Muscle of back (tissue), 13 donors: ENCODE data around the gene DISC1. TPM values are rescaled to one million over a fixed set of nuclear protein-coding genes. Genes with fewer than 3 reads are reported as not detected.
"Not testable (repeated sequence)": the region's sequence is repeated elsewhere in the genome, so short reads cannot be mapped to it uniquely, and the experiment has no call there.

ENCODE experiments used
- DNase-seq, 3 donors: peaks; one replicate each; pipeline versions ENCODE4 v3.0.0 to v3.0.0-alpha.2; 2013
- long read RNA-seq, 9 donors: transcript quantifications; one replicate each; lab custom pipeline, GENCODE V29; 2026
- polyA plus RNA-seq, 10 donors: library from polyadenylated mRNA; unstranded; fragments of 120-200 nt; gene quantifications; one replicate each; pipeline ENCODE4 v1.2.1, GENCODE V29; 2013; ENCODE audit not compliant: insufficient read length in 10 of 10

Gene DISC1
- polyA plus RNA-seq = 1 to 10 TPM; 5.2 to 9.3 (median 7.2) TPM
- long read RNA-seq, donor 1 = 0 reads
- long read RNA-seq, donor 2 = 0 reads
- long read RNA-seq, donor 3 = 0 reads
- long read RNA-seq, donor 4 = 0 reads
- long read RNA-seq, donor 5 = 0 reads
- long read RNA-seq, donor 6 = 0 reads
- long read RNA-seq, donor 7 = 0 reads
- long read RNA-seq, donor 8 = 0 reads
- long read RNA-seq, donor 9 = 0 reads

DNA sequence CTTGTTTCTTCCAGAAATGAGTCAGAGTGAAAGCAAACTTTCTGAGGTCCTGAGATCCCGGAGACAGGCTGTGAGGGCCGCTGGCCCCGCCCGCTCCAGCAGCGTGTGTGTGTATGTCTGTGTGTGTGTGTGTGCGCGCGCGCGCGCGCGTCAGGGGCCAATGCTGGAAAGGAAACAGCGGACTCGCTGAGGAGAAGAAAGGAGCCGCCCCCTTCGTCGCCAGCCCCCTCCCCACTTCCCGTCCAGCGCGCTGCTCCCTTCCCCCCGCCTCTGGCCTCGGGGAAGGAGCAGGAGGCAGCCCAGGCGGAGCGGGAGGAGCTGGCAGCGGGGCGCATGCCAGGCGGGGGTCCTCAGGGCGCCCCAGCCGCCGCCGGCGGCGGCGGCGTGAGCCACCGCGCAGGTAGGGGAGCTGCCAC lies at the start of gene DISC1:
DISC1 (plus strand) TSS at position 256 of the 416 bp plus-strand sequence; CDS start at position 334, 78 bp downstream.
- DNase-seq = peak; percentile 86 to 96 (median 93)

DNA sequence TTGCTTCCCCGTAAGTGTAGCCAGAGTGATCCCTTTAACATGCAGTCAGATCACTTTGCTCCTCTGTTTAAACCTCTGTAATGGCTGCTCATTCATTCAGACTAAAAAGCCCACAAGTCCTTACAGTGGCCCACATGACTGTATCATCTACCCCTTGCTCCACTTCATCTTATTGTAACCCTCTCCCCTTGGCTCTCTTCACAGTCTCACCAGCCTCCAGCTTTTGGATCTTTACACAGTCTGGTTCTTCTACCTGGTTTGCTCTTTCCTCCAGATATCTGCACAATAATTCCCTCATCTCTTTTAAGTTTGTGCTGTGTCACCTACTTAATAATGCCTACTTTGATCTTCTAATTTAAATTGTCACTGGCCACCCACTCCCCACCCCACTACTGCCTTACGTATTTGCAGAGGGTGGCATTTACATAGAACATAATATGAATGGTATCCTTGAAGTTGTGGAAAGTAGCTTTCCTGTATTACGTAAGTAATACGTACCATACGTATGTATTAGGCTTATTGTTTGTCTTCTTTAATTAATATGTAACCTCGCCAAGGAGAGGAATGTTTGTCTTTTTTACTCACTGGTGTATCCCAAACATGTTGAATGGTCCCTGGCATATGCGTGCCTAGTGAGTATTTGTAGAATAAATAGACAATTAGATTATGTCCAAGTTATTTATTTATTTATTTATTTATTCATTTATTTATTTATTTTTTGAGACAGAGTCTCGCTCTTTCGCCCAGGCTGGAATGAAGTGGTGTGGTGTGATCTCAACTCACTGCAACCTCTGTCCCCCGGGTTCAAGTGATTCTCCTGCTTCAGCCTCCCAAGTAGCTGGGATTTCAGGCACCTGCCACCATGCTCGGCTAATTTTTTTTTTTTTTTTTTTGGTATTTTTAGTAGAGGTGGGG lies 49.5 kb upstream of the DISC1 start:
- no peak for DNase-seq

DNA sequence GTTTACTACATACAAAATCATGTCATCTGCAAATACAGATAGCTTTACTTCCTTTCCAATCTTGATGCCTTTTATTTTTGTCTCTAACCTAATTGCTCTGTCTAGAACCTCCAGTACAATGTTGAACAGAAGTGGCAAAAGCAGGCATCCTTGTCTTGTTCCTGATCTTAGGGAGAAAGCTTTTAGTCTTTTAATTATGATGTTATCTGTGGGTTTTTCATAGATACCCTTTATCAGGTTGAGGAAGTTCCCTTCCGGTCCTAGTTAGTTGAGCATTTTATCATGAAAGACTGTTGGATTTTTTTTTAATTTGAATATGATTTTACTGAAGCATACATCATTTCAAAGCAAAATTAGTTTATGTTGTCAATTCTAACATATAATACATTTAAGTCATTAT lies 45.7 kb upstream of the DISC1 start:
- no peak for DNase-seq

DNA sequence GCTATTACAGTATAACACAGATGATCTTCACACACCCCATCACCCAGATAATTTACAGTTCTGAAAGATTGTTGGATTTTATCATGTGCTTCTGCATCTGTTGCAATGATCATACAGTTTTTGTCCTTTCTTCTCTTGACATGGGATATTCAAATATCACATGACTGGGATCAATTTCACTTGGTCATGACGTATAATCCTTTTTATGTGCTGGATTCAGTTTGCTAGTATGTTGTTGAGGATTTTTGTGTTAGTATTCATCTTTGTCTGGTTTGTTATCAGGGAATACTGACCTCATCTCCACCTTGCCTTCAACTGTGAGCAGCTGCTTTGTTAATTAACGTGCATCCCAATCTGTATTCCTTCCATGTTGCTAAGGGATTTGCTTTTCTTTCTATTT lies 44.7 kb upstream of the DISC1 start:
- no peak for DNase-seq

DNA sequence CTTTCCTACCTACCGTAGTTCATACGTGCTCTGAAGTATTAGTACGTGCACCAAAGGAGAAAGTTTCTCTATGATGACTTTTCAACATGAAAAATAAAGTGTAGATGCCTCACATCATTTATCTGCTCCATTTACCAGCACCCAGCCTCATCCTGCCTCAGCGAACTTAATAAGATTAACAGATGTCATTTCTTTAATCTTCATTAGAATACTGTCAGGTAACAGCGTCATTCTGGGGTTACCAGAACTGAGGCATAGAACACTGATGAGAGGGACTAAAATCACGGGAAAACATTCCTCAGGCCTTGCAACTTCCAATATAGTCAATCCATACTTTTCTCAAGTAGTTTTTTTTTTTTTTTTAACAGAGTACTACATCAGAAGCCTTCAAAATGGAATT lies 43.2 kb upstream of the DISC1 start:
- DNase-seq = no peak

DNA sequence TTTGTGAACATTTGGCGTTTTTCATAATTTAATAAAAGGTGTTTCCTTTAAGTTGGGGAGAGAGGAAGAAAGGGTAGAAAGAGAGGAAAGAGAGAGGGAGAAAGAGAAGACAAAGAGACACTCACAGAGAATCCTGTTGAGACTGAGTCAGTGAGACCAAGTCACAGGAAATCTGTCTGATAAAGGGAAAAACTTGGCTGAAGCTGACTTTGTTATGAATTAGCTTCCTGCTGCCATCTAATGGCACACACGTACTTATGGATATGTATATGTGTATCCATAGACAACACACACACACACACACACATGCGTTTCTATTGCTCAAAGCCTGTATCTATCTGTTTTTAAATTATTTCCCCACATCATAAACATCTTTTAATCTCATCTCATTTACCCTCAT lies 42.5 kb upstream of the DISC1 start:
- DNase-seq = peak in 1 of 3 donors; percentile 44

DNA sequence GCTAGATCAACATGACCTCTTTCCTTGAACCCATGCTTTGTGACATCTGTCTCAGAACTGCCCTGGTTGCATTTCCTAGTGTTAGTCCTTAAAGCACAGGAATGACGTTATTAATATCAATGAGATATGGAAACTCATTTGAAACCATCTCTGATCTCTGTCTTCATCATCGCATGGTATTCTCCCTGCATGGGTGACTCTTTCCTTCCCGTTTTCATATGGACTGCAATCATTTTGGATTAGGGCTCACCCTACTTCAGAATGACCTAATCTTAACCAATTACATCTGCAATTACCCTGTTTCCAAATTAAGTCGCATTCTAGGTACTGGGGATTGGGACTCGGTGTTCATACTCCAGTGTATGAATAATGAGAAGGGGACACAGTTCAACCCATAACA lies 41.7 kb upstream of the DISC1 start:
- DNase-seq = no peak

DNA sequence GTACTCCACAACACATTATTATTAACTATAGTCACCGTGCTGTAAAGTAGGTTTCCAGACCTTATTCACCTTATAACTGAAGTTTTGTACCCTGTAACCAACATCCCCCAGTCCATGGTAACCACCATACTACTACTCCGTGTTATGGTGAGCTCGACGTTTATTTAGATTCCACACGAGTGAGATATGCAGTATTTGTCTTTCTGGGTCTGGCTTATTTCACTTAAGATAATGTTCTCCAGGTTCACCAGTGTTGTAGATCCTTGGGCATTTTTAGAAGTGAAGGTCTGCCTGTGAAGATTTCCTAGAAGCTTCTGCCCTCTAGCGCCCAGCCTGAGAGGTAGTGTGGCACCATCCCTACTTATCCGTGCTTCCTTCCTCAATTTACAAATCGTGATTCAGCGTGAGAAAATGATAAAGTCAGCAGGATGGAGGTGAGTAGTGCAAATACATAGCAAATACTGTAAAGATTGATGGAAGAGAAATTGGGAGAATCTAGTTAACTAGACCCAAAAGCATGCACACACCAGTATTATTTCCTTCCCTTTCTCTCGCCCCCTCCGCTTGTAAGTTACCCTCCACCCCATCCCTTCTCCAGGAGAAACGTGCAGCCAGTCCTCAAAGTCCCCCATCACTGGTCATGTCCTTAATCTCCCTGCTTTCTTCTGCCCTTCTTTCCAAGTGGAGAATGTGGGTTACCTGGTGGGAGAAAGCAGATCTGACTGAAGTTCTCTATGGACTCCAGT lies 36.0 kb upstream of the DISC1 start:
- peak; percentile 47 to 63 (median 48) for DNase-seq

DNA sequence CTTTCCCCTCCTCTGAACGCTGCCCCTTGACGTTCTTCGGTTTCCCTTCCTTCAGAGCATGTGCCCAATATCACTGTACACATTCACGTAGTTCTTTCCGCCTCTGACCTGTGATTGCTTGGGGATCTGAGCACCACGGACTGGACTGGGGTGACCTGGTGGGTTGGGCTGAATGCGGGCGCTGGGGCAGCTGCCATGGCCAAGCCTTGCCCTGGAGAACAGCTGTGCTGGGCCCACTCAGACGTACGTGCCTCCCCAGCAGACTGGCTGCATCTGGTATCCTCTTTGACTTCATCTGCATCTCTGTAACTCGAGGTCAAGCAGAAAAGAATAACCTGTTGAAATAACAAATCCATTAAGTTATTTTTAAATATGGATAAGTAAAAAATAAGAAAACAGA lies 35.1 kb upstream of the DISC1 start:
- no peak for DNase-seq

DNA sequence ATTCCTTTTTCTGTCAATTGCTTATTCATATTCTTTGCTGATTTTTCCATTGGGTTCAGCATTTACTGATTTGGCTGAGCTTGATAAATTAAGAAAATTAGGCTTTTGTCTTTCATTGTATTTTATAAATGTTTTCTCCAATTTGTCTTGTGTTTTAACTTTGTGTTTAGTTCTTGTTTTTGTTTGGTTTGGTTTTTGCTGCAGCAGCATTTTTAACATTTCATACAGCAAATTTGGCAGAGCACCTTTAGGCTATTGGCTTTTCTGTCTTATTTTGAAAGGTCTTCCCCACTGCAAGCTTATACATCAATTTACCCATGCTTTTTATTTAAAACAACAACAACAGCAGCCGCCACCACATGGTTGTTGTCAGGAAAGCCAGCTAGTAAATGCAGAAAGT lies 33.8 kb upstream of the DISC1 start:
- DNase-seq = no peak

DNA sequence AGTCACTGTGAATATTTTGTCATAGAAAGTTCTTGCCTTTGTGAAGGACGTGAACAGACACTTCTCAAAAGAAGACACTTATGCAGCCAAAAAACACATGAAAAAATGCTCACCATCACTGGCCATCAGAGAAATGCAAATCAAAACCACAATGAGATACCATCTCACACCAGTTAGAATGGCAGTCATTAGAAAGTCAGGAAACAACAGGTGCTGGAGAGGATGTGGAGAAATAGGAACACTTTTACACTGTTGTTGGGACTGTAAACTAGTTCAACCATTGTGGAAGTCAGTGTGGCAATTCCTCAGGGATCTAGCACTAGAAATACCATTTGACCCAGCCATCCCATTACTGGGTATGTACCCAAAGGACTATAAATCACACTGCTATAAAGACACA lies 33.3 kb upstream of the DISC1 start:
- DNase-seq = not testable (repeated sequence)

DNA sequence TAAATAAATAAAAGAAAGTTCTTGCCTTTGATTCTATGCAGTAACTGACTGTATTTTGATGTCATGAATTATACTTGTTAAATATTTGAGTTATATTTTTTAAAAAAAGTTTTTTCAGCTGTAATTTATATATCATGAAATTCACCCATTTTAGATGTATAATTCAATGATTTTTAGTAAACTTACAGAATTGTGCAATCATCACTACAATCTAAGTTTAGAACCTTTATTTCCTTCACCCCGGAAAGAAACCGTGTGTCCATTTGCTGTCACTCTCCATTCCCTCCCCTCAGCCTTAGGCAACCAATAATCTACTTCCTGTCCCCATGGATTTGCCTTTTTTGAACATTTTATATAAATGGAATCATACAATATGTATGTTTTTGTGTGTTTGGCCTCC lies 32.5 kb upstream of the DISC1 start:
- DNase-seq = no peak

DNA sequence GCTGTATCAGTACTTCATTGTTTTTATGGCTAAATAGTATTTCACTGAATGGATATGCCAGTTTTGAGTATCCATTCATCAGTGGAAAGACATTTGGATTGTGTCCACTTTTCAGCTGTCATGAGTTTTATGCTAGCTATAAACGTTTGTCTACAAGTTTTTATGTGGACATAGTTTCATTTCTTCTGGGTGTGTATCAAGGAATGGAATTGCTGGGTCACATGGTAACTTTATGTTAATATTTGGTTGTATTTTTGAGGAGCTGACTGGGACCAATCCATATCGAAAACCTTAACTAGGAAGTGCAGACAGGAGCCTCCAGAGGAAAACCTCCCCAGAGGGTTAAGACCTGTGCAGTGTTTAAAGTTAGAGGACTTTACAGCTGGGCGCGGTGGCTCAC lies 31.8 kb upstream of the DISC1 start:
- no peak for DNase-seq

DNA sequence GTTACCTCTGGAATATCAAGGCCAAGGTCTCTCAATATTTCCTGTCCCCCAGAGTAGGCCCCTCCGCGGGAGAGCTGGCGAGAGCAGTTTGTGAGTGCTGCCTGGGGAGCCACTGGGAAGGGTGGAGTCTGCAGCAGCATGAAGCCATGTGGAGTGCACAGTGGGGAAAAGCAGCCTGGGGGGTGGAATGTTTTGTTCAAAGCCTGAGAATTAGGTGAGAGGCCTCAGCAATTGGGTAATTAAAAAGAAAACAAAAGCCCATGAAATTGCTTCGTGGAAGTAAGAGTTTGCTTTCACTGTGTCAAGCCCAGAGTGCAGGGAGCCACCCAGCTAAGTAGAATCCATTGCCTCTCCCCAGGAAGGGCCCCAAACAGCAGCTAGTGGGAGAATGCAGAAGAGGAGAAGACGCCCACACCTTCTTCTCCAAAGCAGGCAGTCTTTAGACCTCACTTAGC lies 30.2 kb upstream of the DISC1 start:
- DNase-seq = no peak

DNA sequence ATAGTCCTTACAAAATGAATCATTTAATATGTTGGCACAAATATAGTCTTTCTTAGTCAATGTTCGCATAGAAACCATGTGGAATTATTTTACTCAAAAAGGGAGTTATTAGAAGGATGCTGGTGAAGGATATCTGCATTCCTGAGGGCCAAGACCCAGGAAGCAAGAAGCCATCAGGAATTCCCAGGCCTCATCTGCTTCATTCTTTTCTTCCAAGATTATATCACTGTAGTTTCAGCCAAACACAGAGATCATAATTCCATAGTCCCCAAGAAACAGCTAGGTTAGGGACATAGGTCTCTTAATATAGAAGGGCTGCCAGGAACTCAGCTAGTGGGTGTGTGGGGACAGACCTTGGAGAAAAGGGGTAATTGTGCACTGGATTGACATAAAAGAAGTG lies 28.6 kb upstream of the DISC1 start:
- DNase-seq = no peak

DNA sequence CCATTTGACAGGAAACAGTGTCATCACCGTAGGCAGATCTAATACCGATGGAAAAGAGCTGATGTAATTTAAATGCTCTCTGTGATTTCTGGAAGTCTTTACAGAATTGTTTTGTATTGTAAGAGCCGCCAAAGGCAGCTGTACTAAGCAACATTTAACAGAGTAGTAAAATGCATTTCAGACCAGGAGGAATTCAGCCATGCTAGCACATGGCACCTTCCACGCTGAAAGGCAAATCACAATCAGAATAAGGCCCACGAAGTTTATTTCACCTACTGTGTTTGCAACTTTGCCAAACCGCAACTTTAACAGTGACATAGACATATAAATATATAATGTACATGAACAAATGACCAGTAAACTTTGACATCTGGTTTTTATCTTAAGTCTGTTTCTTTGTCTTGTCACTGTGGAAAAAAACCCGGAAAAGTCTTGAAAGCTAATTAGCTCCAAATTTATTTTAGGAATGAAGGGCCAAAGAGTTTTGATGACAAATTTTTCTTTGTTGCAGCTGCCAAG lies 26.1 kb upstream of the DISC1 start:
- peak; percentile 55 to 89 (median 70) for DNase-seq

DNA sequence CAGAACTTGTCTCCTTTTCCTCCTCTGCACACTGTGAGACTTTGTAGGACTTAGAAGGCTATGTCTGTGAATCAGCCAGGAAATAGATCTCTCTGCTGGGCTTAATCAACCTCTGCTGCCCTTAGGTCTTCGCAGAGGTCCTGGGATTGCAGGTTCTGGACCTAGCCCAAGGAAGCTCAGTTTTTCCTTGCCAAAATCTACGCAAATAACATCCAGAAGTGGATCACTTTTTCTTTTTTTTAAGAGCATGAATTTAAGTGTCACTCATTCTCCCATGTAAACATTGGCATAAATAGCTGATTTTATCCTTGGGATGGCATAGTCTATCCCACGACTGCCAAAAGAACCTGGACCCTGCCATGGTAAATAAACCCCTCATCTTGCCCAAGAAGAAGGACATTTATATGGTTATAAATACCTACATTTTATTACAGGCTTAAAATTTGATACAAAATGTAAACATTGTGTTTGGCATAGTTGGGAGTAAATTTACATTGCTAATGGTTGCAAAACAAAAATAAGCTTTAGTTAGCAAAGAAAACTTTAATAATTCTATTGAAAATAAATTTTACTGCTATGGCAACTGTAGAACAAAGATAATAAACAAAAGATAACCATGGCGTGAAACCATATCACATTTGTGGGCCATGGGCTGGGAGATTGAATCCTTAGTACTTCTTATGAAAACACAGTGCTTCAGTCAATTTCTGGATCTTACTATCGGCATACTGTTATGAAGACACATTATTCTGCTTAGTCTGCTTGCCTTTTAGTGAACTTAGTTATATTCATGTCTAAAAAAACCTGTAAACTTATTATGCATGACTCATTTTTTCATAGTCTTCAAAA lies 24.5 kb upstream of the DISC1 start:
- peak in 2 of 3 donors; percentile 31 to 64 for DNase-seq

DNA sequence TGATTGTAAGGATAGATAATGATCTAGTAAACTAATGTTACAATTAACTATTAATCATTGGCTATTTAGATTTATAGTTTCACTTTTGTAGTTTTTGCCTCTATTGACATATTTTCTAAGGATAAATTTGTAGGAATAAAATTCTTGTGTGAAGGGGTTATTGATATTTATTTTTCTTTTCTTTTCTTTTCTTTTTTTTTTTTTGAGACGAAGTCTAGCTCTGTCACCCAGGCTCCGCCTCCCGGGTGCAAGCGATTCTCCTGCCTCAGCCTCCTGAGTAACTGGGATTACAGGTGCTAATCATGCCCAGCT lies 24.0 kb upstream of the DISC1 start:
- DNase-seq = no peak

DNA sequence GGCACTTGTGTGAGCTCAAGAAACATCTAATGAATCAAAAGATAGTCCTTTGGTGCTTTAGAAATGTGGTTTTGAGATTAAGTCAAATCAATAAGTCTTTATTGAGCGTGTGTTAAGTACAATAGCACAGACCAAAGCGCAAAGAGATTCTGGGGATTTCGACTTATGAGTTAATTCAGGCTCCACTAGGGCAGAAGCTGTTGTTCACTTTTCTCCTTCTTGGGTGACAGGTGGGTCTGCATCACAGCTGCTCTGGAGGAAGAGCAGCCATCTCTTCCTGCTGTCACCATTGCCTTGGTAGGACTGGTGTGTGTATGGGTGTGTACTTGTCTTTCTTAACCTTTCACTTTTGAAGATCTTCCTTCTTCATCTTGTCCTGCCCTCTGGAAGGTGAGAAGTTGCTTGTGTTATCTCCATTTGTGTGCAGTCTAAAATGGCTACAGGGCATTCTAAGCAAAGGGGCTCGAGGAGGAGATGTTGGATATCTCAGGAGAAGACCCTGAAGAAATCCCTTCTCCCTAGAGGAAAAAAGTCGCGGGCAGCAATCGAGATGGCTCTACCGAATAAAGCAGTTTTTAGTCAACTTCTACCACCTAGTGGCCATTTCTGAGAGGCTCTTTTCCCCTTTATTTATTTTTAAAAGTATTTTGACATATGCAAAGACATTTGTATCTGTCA lies 22.9 kb upstream of the DISC1 start:
- DNase-seq = peak in 2 of 3 donors; percentile 58 to 76

DNA sequence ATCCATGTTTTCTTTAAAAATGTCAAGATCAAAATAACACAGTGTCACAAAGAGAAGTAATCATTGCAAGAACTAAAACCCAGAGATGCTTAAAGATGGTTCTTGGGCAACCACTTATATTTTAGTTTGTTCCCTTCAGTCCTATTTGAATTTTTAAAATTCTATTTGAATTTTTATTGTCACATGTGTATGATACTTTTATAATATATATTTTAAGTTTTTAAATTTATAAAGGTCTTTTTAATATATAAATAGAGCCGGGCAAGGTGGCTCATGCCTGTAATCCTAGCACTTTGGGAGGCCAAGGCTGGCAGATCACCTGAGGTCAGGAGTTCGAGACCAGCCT lies 22.3 kb upstream of the DISC1 start:
- DNase-seq = no peak
